SU-DHL-6 (cell line): Measurements from ENCODE around the gene GP1BB.

Source experiments
- CTCF ChIP-seq: fragments of 200-600 bp; sonication (generic); IDR thresholded peaks from one replicate; pipeline ENCODE4 v1.5.1; 2017; ENCODE audit warnings: antibody characterized with exemption, mild to moderate bottlenecking, low read length, moderate library complexity; ENCODE audit not compliant: insufficient read depth, poor library complexity, severe bottlenecking
- EZH2phosphoT487 ChIP-seq: fragments of 200-600 bp; sonication (generic), shearing (Covaris generic); conservative IDR thresholded peaks from 2 replicates; pipeline ENCODE4 v1.6.1; 2018; ENCODE audit warnings: mild to moderate bottlenecking, antibody characterized with exemption, low read length, moderate library complexity, mixed read lengths

- TF ChIP-seq CTCF (no peak), EZH2phosphoT487 (no peak)
Measured at GRCh38 chr22:19714312-19715187, 8.8 kb upstream of the GP1BB start, which contains the start of gene SEPTIN5.
